HG03460 (cell line): ENCODE data around the gene DRC3.

ENCODE experiments used
- ATAC-seq: cut with Tn5 transposase; IDR thresholded peaks from one replicate; pipeline ENCODE4 v1.9.1; 2021; ENCODE audit not compliant: unreplicated experiment

Gene DRC3

GRCh38 chr17:17964710-17965109 is 8.0 kb upstream of the DRC3 start:
- ATAC-seq, result no peak

GRCh38 chr17:17965152-17965721 is 7.4 kb upstream of the DRC3 start:
- ATAC-seq, result no peak

GRCh38 chr17:17966399-17966798 is 6.3 kb upstream of the DRC3 start:
- ATAC-seq, result no peak

GRCh38 chr17:17970699-17971430 is 1.8 kb upstream of the DRC3 start:
- no peak for ATAC-seq

GRCh38 chr17:17971431-17972125 is 1.1 kb upstream of the DRC3 start:
- ATAC-seq, result no peak

- no peak for ATAC-seq
These were observed 241 bp downstream of the DRC3 start for GRCh38 chr17:17972952-17973254.

GRCh38 chr17:17975436-17975835 is 2.8 kb downstream of the DRC3 start:
- ATAC-seq, result no peak

GRCh38 chr17:17976931-17977570 is 4.4 kb downstream of the DRC3 start:
- ATAC-seq, result no peak

GRCh38 chr17:17978481-17979424 is 6.1 kb downstream of the DRC3 start:
- ATAC-seq, result no peak

GRCh38 chr17:17979778-17980177 is 7.1 kb downstream of the DRC3 start:
- no peak for ATAC-seq

GRCh38 chr17:17981330-17981729 is 8.7 kb downstream of the DRC3 start:
- no peak for ATAC-seq

GRCh38 chr17:17982801-17983200 is 10.1 kb downstream of the DRC3 start:
- no peak for ATAC-seq

GRCh38 chr17:17983376-17983775 is 10.7 kb downstream of the DRC3 start:
- no peak for ATAC-seq

GRCh38 chr17:17983776-17984175 is 11.1 kb downstream of the DRC3 start:
- ATAC-seq, result no peak

- no peak for ATAC-seq
These were observed 12.5 kb downstream of the DRC3 start for GRCh38 chr17:17985153-17985552.

GRCh38 chr17:17985555-17985954 is 12.9 kb downstream of the DRC3 start:
- ATAC-seq, result no peak

GRCh38 chr17:17987187-17987896 is 14.7 kb downstream of the DRC3 start:
- ATAC-seq, result no peak

GRCh38 chr17:17987901-17988300 is 15.2 kb downstream of the DRC3 start:
- ATAC-seq, result no peak

- no peak for ATAC-seq
These were observed 15.8 kb downstream of the DRC3 start for GRCh38 chr17:17988427-17988945.

- no peak for ATAC-seq
These were observed 16.4 kb downstream of the DRC3 start for GRCh38 chr17:17989081-17989480.
